Stimulated activated CD8-positive, alpha-beta memory T cell treated with anti-CD3 and anti-CD28 coated beads, Interleukin-15, amount 100 ng/mL, for 48 hours (primary cell): ENCODE results near the gene RECQL.
"Not testable (repeated sequence)": the region's sequence is repeated elsewhere in the genome, so short reads cannot be mapped to it uniquely, and the experiment has no call there.

ENCODE experiments used
- DNase-seq, 2 donors: peaks; one replicate each; pipeline ENCODE4 v3.0.0-alpha.2; 2020; ENCODE audit warnings: low read depth in 2 of 2

Gene RECQL

DNA sequence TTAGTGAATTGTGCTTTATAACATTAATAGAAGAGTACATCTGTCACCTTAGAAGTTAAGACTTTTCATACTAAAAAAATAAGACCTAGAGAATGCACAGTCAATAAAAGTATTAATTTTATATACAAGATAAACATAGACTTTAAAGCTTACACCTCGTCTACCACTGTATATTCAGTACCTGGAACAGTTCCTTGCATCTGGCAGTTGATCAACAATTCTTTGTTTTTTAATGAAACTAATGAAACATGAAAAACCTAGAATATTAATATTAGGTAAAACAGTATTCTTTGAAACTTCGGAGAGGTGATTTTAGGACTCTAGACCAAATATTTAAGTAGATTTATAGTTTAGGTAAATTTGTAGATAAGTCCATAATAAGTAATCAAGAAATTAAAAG, 4.5 kb upstream of the RECQL start:
- no peak for DNase-seq

- peak in 1 of 2 donors; percentile 1 for DNase-seq
Observed at GRCh38 chr12:21502872-21503271, 1.4 kb upstream of the RECQL start.

GRCh38 chr12:21502164-21502496, 695 bp upstream of the RECQL start:
- peak; percentile 4 to 9 for DNase-seq

GRCh38 chr12:21500786-21501257, 613 bp downstream of the RECQL start:
- DNase-seq, result no peak

DNA sequence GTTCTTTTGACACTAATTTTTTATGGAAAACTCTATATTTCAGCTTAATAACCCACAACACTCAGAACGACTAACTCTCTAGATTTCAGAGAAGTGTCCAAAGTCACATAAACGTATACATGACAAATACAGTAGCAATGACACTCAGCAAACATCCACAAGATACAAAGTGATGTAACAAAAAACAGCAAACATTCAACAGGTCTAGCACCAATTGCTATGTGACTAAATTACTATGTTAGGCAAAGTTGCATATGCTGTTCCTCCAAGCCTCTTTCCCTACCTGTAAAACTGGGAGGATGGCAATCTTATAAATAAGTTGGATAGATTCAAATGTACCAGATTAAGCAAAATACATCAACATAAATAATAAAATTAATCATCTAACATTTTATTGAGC, 1.7 kb downstream of the RECQL start:
- no peak for DNase-seq

- no peak for DNase-seq
Observed at GRCh38 chr12:21485998-21486397, 15.4 kb downstream of the RECQL start.

GRCh38 chr12:21483531-21483930, 17.9 kb downstream of the RECQL start:
- DNase-seq, result no peak

GRCh38 chr12:21478756-21479455, 22.5 kb downstream of the RECQL start:
- DNase-seq, result no peak

DNA sequence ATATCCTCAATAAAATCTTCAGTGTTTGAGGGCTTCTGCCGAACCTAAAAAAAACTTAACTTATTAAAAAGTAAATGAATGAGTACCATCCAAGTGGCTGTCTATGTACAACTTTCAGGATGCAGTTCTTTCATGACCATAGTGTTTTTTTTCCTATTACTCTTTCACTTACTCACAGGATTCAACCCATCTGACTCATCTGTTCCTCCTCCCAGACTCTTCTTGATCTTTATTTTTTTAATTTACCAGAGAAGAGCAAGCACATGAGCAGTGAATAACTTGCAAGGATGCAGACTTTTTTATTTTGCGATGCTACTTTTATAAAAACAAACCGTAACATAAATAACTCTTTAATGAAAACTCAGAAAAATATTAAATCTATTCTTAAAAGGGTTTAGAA, 24.5 kb downstream of the RECQL start:
- DNase-seq, result no peak

DNA sequence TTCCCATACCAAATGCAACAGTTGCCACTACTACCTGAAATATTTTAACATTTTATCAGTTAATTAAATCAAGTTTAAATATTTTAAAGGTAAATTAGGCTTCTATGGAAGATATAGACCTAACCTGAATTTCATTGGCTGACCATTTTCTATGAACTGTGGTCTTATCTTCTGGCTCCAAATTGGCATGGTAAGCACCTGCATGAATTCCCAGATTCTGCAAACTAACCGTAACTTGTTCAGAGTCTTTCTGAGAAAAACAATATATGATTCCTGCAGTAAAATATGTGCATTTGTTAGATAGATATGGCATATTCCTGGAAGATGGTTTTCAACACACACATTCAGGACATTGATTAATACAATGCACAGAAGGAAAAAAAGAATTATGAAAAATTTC, 25.9 kb downstream of the RECQL start:
- no peak for DNase-seq

GRCh38 chr12:21472197-21472823, 29.1 kb downstream of the RECQL start:
- no peak for DNase-seq

DNA sequence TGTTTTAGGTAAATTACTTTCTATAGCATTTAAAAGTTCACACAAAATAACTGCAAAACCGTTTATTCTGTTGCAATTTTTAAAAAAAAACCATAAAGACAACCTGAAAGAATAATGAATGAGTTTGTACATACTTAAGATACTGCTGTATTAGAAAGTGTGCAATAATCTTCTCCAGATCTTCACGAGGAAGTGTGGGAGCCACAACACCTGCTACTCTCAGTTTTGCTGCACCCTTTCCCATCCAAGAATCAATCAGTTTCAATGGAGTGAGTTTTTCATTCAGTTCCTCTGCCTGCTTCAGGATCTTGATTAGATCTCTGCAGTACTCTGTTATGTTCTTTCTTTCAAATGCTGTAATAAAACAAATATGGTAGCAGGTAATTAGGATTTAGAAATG, 30.1 kb downstream of the RECQL start:
- DNase-seq, result no peak

DNA sequence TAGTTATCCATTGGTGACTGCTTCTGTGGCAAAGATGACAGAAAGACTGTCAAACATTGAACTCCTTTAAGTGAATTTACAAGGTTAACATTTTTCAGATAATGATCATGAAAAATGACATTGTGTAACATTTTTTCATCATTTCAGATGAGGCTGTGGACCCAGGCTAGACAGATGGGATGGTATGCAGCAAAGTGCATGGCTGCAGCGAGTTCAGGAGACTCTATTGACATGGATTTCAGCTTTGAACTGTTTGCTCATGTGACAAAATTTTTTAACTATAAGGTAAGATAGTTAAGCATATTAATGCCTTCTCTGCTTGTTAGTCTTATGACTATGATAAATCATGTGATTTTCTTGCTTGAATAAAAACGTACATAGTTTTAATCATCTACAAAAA, 34.1 kb downstream of the RECQL start:
- not testable (repeated sequence) for DNase-seq

DNA sequence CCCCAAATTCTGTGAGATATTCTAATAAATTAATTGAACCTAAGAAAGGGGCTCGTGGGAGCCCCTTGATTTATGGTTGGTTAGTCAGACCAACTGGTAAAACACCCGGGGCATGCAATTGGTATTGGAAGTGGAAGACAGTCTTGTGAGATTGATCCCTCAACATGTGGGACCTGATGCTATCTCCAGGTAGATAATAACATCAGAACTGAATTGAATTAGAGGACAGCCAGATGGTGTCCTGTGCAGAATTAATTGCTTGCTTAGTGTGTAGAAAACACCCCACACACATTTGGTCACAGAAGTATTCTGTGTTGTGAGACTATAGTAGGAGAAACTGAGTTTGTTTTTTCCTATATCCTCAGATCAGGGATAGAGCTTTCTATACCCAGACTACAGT, 42.0 kb downstream of the RECQL start:
- no peak for DNase-seq

DNA sequence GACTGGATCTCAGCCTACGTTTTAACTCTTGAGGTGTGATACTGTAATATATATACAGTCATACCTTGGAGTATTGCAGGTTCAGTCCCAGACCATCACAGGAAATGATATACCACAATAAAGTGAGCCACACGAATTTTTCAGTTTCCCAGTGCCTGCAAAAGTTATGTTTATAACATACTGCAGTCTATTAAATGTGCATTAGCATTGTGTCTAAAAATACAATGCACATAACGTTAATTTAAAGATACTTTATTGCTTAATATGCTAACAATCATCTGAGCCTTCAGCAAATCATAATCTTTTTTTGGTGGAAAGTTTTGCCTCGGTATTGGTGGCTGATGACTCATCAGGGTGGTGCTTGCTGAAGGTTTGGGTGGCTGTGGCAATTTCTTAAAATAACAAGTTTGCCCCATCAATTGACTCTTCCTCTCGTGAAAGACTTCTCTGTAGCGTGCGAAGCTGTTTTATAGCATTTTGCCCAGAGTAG, 45.1 kb downstream of the RECQL start:
- peak in 1 of 2 donors; percentile 23 for DNase-seq

- DNase-seq, result no peak
Observed at GRCh38 chr12:21453312-21453852, 48.1 kb downstream of the RECQL start.

GRCh38 chr12:21451529-21451928, 49.9 kb downstream of the RECQL start:
- DNase-seq, result no peak

- no peak for DNase-seq
Observed at GRCh38 chr12:21444193-21445146, 57.0 kb downstream of the RECQL start.

- no peak for DNase-seq
Observed at GRCh38 chr12:21439347-21439746, 62.1 kb downstream of the RECQL start.

DNA sequence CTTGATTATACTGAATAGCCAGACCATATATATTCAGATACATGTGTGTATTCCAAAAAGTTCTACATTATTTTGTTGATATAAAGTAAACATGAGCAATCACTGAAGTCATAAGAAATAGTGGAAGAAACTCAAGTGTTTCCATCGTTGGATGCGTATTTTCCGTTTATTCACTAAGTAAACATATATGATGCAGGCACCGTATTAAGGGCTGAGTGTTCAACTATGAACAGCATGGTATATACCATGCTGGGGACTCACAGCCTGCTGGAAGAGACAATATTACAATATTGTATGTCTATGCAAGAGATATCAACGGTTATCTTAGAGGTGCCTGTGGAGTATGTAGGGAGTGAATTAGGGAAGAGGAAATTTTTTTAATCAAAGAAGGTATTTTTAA, 62.8 kb downstream of the RECQL start:
- no peak for DNase-seq

DNA sequence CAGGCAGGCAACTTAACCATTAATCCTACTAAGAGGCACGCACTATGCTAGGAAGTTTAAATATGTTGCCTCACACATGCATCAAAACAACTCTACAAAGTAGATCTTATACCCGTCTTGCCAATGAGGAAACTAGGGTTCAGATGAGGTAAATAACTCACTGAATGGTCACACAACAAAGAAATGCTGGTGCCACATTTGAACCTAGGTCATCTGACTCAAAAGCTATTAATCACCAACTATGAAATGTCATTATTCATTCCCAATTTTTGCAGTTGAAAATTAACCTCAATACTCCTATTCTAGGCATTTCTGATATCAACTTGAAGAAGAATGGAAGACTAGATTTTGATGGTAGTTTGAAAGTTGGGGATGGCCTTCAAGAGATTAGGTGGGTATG, 66.7 kb downstream of the RECQL start:
- DNase-seq, result no peak

DNA sequence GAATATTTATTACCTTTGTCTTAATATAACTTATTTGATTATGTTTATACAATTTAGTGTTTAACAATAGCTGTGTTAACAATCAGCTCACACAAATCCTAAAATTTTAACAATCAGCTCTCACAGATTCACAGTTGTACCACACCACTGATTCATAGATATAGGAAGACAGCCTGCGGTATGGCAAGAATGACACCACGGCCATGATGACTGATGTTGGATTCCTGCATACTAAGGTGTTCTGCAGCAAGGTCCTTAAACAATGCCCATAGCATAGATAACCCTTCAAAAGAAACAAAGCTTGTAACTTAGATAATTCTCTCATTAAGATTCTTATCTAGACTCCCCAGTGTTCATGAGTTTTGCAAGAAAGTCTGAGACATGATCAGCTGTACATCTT, 67.9 kb downstream of the RECQL start:
- no peak for DNase-seq
